ENCODE measurements around the gene MAP3K3.

MAP3K3 gene

GRCh38 chr17:63703029-63703428 is 80.8 kb downstream of the MAP3K3 start:
- Histone ChIP-seq H3K27ac (ENCODE audit: low read depth, low read length) (no peak overlapping the region), H3K9ac (ENCODE audit: low read length) (no peak overlapping the region), H3K27me3 (ENCODE audit: control insufficient read depth in 1 of 2, insufficient read depth in 2 of 2, low read length in 2 of 2) (no peaks in the 10 kb centered on the region), H3K9me3 (ENCODE audit: low read length) (no peaks in the 10 kb centered on the region), H3K4me3 (ENCODE audit: low read depth in 1 of 2, low read length in 2 of 2) (no peak overlapping the region), H3K4me1 (ENCODE audit: insufficient read depth, low read length) (peaks cover 7% of the 10 kb centered on the region), H3K36me3 (ENCODE audit: insufficient read depth, low read length) (peaks cover 25% of the 10 kb centered on the region)

- H3K4me3 ChIP-seq (ENCODE audit: low read depth in 1 of 2, low read length in 2 of 2): no peak overlapping the region
- H3K4me1 ChIP-seq (ENCODE audit: insufficient read depth, low read length): peaks cover 7% of the 10 kb centered on the region
- no peak overlapping the region for H3K9ac ChIP-seq (ENCODE audit: low read length)
- no peaks in the 10 kb centered on the region for H3K27me3 ChIP-seq (ENCODE audit: control insufficient read depth in 1 of 2, insufficient read depth in 2 of 2, low read length in 2 of 2)
- H3K27ac ChIP-seq (ENCODE audit: low read depth, low read length): no peak overlapping the region
- H3K36me3 ChIP-seq (ENCODE audit: insufficient read depth, low read length): peaks cover 28% of the 10 kb centered on the region
- no peaks in the 10 kb centered on the region for H3K9me3 ChIP-seq (ENCODE audit: low read length)
These were observed 81.5 kb downstream of the MAP3K3 start for GRCh38 chr17:63703556-63704258.

GRCh38 chr17:63704259-63704576 is 82.0 kb downstream of the MAP3K3 start:
- Histone ChIP-seq H3K27ac (ENCODE audit: low read depth, low read length) (no peak overlapping the region), H3K9me3 (ENCODE audit: low read length) (no peaks in the 10 kb centered on the region), H3K4me1 (ENCODE audit: insufficient read depth, low read length) (peaks cover 7% of the 10 kb centered on the region), H3K36me3 (ENCODE audit: insufficient read depth, low read length) (peaks cover 33% of the 10 kb centered on the region), H3K9ac (ENCODE audit: low read length) (no peak overlapping the region), H3K4me3 (ENCODE audit: low read depth in 1 of 2, low read length in 2 of 2) (no peak overlapping the region), H3K27me3 (ENCODE audit: control insufficient read depth in 1 of 2, insufficient read depth in 2 of 2, low read length in 2 of 2) (no peaks in the 10 kb centered on the region)

- Histone ChIP-seq H3K27ac (ENCODE audit: low read depth, low read length) (no peak overlapping the region), H3K4me1 (ENCODE audit: insufficient read depth, low read length) (peaks cover 7% of the 10 kb centered on the region), H3K36me3 (ENCODE audit: insufficient read depth, low read length) (peaks cover 39% of the 10 kb centered on the region), H3K27me3 (ENCODE audit: control insufficient read depth in 1 of 2, insufficient read depth in 2 of 2, low read length in 2 of 2) (no peaks in the 10 kb centered on the region), H3K9me3 (ENCODE audit: low read length) (no peaks in the 10 kb centered on the region), H3K9ac (ENCODE audit: low read length) (no peak overlapping the region), H3K4me3 (ENCODE audit: low read depth in 1 of 2, low read length in 2 of 2) (no peak overlapping the region)
These were observed 82.6 kb downstream of the MAP3K3 start for GRCh38 chr17:63704836-63705235.

GRCh38 chr17:63705657-63706056 is 83.4 kb downstream of the MAP3K3 start:
- H3K27ac ChIP-seq (ENCODE audit: low read depth, low read length): no peak overlapping the region

GRCh38 chr17:63706336-63707082 is 84.3 kb downstream of the MAP3K3 start:
- Histone ChIP-seq H3K4me3 (ENCODE audit: low read depth in 1 of 2, low read length in 2 of 2) (no peak overlapping the region), H3K9ac (ENCODE audit: low read length) (no peak overlapping the region), H3K9me3 (ENCODE audit: low read length) (no peaks in the 10 kb centered on the region), H3K4me1 (ENCODE audit: insufficient read depth, low read length) (peaks cover 2% of the 10 kb centered on the region), H3K27ac (ENCODE audit: low read depth, low read length) (no peak overlapping the region), H3K36me3 (ENCODE audit: insufficient read depth, low read length) (peaks cover 43% of the 10 kb centered on the region), H3K27me3 (ENCODE audit: control insufficient read depth in 1 of 2, insufficient read depth in 2 of 2, low read length in 2 of 2) (no peaks in the 10 kb centered on the region)

More at GRCh38 chr17:63705657-63706056, 83.4 kb downstream of the MAP3K3 start:
- Histone ChIP-seq H3K27me3 (ENCODE audit: control insufficient read depth in 1 of 2, insufficient read depth in 2 of 2, low read length in 2 of 2) (no peaks in the 10 kb centered on the region), H3K4me1 (ENCODE audit: insufficient read depth, low read length) (peaks cover 7% of the 10 kb centered on the region), H3K36me3 (ENCODE audit: insufficient read depth, low read length) (peaks cover 42% of the 10 kb centered on the region), H3K4me3 (ENCODE audit: low read depth in 1 of 2, low read length in 2 of 2) (no peak overlapping the region), H3K9ac (ENCODE audit: low read length) (no peak overlapping the region), H3K9me3 (ENCODE audit: low read length) (no peaks in the 10 kb centered on the region)

GRCh38 chr17:63707151-63707550 is 84.9 kb downstream of the MAP3K3 start:
- Histone ChIP-seq H3K9me3 (ENCODE audit: low read length) (no peaks in the 10 kb centered on the region), H3K27me3 (ENCODE audit: control insufficient read depth in 1 of 2, insufficient read depth in 2 of 2, low read length in 2 of 2) (no peaks in the 10 kb centered on the region), H3K9ac (ENCODE audit: low read length) (no peak overlapping the region), H3K4me3 (ENCODE audit: low read depth in 1 of 2, low read length in 2 of 2) (no peak overlapping the region), H3K36me3 (ENCODE audit: insufficient read depth, low read length) (peaks cover 46% of the 10 kb centered on the region), H3K27ac (ENCODE audit: low read depth, low read length) (no peak overlapping the region), H3K4me1 (ENCODE audit: insufficient read depth, low read length) (no peaks in the 10 kb centered on the region)

- Histone ChIP-seq H3K27me3 (ENCODE audit: control insufficient read depth in 1 of 2, insufficient read depth in 2 of 2, low read length in 2 of 2) (no peaks in the 10 kb centered on the region), H3K4me3 (ENCODE audit: low read depth in 1 of 2, low read length in 2 of 2) (no peak overlapping the region), H3K4me1 (ENCODE audit: insufficient read depth, low read length) (no peaks in the 10 kb centered on the region), H3K9ac (ENCODE audit: low read length) (no peak overlapping the region), H3K27ac (ENCODE audit: low read depth, low read length) (no peak overlapping the region), H3K9me3 (ENCODE audit: low read length) (no peaks in the 10 kb centered on the region), H3K36me3 (ENCODE audit: insufficient read depth, low read length) (peaks cover 48% of the 10 kb centered on the region)
These were observed 86.9 kb downstream of the MAP3K3 start for GRCh38 chr17:63709110-63709509.

GRCh38 chr17:63714550-63715277 is 92.5 kb downstream of the MAP3K3 start:
- no peak overlapping the region for H3K9ac ChIP-seq (ENCODE audit: low read length)
- peaks cover 34% of the 10 kb centered on the region for H3K36me3 ChIP-seq (ENCODE audit: insufficient read depth, low read length)
- H3K4me3 ChIP-seq (ENCODE audit: low read depth in 1 of 2, low read length in 2 of 2): no peak overlapping the region
- no peak overlapping the region for H3K27ac ChIP-seq (ENCODE audit: low read depth, low read length)
- H3K27me3 ChIP-seq (ENCODE audit: control insufficient read depth in 1 of 2, insufficient read depth in 2 of 2, low read length in 2 of 2): no peaks in the 10 kb centered on the region
- H3K4me1 ChIP-seq (ENCODE audit: insufficient read depth, low read length): no peaks in the 10 kb centered on the region
- no peaks in the 10 kb centered on the region for H3K9me3 ChIP-seq (ENCODE audit: low read length)

GRCh38 chr17:63716426-63716825 is 94.2 kb downstream of the MAP3K3 start:
- Histone ChIP-seq H3K9me3 (ENCODE audit: low read length) (no peaks in the 10 kb centered on the region), H3K4me3 (ENCODE audit: low read depth in 1 of 2, low read length in 2 of 2) (no peak overlapping the region), H3K36me3 (ENCODE audit: insufficient read depth, low read length) (peaks cover 29% of the 10 kb centered on the region), H3K4me1 (ENCODE audit: insufficient read depth, low read length) (no peaks in the 10 kb centered on the region), H3K27me3 (ENCODE audit: control insufficient read depth in 1 of 2, insufficient read depth in 2 of 2, low read length in 2 of 2) (no peaks in the 10 kb centered on the region), H3K9ac (ENCODE audit: low read length) (no peak overlapping the region), H3K27ac (ENCODE audit: low read depth, low read length) (no peak overlapping the region)

- H3K27me3 ChIP-seq (ENCODE audit: control insufficient read depth in 1 of 2, insufficient read depth in 2 of 2, low read length in 2 of 2): no peaks in the 10 kb centered on the region
- no peak overlapping the region for H3K9ac ChIP-seq (ENCODE audit: low read length)
- no peaks in the 10 kb centered on the region for H3K9me3 ChIP-seq (ENCODE audit: low read length)
- H3K4me1 ChIP-seq (ENCODE audit: insufficient read depth, low read length): no peaks in the 10 kb centered on the region
- H3K27ac ChIP-seq (ENCODE audit: low read depth, low read length): no peak overlapping the region
- no peak overlapping the region for H3K4me3 ChIP-seq (ENCODE audit: low read depth in 1 of 2, low read length in 2 of 2)
- peaks cover 19% of the 10 kb centered on the region for H3K36me3 ChIP-seq (ENCODE audit: insufficient read depth, low read length)
These were observed 96.8 kb downstream of the MAP3K3 start for GRCh38 chr17:63718988-63719387.
